GM18520 (cell line): ENCODE results near the gene SERP1.
"Not testable (repeated sequence)": the region's sequence is repeated elsewhere in the genome, so short reads cannot be mapped to it uniquely, and the experiment has no call there.

Source experiments
- ATAC-seq: cut with Tn5 transposase; IDR thresholded peaks from one replicate; pipeline ENCODE4 v1.9.1; 2021; ENCODE audit not compliant: unreplicated experiment

Gene SERP1

GRCh38 chr3:150540297-150540696 is 6.0 kb downstream of the SERP1 start:
- no peak for ATAC-seq

DNA sequence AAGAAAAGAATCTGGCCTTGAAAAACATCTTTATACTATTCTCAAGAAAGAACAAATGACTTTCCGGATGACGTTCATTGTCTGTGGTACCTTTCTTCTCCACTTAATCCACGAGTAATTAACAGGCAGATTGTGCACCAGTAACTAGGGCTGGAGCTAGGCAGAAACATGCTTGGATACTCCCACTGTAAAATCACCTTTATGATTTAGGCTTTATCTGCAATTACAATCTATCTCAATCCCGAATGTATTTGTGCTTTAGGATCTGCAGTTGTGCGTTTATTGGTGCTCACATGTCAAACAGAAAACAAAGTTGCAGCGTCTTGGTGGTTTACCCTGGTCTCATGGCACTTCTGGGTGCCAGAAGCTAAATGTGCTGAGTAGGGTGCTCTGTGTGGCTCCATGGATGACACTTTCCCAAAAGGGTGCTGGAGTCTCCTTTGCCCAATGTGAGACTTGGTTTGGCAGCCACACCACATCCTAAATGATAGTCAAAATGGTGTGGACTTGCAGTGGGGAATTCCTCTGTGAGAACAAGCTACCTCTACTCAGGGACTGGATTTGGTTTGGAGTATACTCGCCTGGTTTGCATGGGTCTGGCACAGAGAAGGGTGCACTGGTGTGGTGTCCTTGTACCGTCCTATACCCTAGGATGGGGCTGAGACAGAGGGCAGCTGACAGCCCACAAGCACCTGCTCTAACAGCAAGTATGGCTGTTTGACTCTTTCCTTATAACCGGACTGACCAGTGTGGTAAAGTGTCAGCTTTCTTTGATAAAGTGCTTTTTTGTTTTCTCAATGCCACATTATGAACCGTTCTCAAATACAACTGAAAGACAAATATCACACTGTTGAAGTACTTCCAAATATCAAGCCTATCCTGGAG is 7.7 kb downstream of the SERP1 start:
- ATAC-seq = no peak

- ATAC-seq = no peak
These were observed 11.1 kb downstream of the SERP1 start for GRCh38 chr3:150535204-150535603.

DNA sequence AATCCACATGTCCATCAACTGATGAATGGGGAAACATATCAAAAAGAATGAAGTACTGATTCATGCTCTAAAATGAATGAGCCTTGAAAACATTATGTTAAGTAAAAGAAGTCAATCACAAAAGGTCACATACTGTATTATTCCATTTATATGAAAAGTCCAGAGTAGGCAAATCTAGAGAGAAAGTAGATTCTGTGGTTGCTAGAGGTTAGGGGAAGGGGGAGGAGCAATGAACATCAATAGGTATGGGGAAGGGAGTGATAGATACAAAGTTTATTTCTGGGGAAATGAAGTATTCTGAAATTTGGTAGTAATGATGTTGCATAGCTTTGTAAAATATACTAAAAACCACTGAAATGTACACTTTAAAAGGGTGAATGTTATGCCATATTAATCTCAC is 14.5 kb downstream of the SERP1 start:
- ATAC-seq = no peak

DNA sequence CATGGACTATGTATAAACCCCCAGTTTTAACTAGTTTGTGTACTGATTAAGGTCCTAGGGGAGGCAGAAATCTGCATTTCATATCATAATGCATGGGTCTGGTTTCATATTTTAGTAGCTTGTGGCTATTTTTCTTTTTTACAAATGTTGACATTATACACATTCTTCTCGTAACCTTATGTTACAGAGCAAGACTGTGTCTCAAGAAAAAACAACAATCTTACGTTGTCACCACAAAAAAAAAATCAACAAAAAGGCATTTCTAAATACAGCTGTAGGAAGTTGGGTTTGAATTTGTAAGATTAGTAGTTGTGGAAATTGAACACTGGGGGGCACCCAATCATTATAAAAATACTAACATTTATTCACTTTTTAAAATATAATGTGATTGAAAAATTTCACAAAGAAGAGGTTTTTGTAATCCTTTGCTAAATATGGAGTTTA is 17.9 kb downstream of the SERP1 start:
- no peak for ATAC-seq

DNA sequence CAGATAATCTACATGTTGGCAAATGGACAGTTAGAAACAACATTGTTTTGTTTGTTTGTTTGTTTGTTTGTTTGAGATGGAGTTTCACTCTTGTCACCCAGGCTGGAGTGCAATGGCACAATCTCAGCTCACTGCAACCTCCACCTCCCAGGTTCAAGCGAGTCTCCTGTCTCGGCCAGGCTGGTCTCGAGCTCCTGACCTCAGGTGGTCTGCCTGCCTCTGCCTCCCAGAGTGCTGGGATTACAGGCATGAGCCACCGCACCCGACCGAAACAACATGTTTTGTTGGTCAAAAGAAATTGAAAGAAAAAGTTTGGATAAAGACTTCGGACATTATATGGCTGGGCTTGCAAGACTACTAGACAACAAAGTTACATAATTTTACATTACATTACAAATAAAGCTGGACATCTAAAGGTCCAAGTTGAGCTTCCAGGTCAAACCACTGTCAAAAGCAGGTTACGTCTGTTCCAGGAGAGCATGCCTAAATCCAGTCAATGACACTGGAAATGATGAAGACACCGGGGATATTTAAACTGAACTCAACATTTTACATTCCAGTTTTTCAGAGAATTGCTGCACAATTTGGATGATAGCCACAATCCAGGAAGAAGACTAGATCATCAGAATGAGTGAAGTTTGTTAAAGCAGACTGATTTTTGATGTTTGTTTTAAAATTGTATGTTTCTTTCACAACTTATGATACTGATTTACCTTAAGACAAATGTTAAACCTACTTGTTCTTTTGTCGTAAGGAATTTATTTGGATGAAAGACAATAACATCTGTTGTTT is 18.6 kb downstream of the SERP1 start:
- ATAC-seq = no peak

DNA sequence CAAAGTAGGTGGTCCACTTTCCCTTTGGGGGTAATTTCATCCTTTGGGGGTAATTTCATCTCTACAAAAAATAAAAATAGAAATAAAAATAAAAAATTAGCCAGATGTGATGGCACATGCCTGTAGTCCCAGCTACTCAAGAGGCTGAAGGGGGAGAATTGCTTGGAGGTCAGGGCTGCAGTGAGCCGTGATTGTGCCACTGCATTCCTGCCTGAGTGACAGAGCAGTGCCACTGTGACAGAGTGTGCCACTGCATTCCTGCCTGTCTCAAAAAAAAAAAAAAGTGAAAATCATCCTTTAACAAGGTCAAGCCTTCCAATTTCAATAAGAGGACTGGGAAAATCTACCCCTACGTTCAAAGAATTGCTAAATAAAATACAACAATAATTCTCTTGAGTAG is 22.8 kb downstream of the SERP1 start:
- ATAC-seq = no peak

DNA sequence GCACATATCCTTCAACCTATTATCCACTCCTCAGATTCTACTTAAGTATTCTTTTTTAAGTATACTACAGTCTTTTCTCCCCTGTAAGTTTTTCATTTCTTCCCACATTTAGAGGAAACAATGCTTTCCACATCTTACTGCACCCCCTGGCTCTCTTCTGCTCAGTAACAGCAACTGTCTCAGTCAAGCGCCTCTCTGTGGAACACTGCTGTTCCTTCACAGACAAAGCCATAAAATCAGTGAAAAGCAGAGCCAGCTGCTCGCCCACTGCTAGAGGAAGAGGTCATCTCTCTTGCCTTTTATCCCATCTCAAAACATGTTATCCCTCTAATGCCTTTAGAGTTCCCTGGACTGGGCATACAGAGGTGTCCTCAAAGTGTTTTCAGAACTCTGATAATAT is 24.8 kb downstream of the SERP1 start:
- no peak for ATAC-seq

DNA sequence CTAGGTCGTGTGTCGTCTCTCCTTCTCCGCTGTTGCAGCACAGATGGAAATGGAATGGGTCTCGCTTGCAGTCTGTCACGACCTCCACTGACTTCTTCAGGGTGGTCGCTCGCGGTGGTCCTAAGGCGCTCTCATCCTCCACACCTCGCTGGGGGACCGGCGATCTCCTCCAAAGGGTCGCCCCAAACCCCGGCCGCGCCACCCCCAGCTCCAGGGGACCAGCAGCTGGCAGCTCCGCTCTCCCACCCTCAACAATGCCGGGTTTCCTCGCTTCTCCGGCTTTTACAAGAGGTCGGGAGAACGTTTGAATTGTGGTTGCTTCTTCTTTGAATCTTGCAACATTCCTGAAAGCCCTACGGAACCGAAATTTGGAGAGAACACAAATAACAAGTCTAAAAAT is 25.9 kb downstream of the SERP1 start:
- no peak for ATAC-seq

- no peak for ATAC-seq
These were observed 27.3 kb downstream of the SERP1 start for GRCh38 chr3:150519026-150519425.

- no peak for ATAC-seq
These were observed 31.1 kb downstream of the SERP1 start for GRCh38 chr3:150515210-150515609.

GRCh38 chr3:150511122-150511821 is 35.0 kb downstream of the SERP1 start:
- ATAC-seq = no peak

DNA sequence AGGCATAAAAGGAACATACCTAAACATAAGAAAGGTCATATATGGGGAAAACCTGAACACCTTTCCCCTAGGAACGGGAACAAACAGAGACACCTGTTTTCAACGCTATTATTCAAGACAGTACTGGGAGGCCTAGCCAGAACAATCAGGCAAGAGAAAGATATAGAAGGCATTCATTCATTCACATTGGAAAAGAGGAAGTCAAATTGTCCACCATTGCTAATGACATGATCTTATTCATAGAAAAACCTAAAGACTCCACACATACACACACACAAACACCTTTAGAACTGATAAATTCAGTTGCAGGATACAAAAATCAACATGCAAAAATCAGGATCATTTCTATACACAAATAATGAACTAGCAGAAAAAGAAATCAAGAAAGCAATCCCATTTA is 36.5 kb downstream of the SERP1 start:
- no peak for ATAC-seq

GRCh38 chr3:150508401-150508800 is 37.9 kb downstream of the SERP1 start:
- ATAC-seq = no peak

DNA sequence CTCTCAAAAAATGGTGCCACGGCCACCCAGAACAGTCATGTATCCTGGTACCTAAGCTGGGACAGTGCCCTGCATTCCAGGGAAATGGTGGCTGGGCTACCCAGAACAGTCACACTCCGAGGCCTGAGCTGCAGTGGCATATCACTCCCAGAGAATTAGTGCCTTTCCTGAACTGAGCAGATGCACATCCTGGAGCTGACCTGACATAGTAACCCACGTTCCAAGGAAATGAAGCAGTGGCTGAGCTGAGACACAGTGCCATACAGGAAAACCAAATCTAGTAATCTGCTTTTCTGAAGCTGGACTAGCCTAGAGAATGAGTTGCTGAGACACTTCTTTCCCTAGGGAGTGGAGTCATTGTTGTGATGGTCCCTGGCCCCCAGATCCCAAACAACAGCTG is 41.8 kb downstream of the SERP1 start:
- ATAC-seq = no peak

- no peak for ATAC-seq
These were observed 42.7 kb downstream of the SERP1 start for GRCh38 chr3:150503402-150504099.

DNA sequence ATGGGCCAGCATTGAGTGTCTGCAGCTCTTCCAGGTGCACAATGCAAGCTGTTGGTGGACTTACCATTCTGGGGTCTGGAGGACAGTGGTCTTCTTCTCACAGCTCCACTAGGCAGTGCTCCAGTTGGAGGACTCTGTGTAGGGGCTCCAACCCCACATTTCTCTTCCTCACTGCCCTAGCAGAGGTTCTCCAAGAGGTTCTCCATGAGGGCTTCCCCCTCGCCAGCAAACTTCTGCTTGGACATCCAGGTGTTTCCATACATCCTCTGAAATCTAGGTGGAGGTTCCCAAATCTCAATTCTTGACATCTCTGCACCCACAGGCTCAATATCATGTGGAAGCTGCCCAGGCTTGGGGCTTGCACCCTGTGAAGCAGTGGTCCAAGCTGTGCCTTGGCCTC is 45.3 kb downstream of the SERP1 start:
- not testable (repeated sequence) for ATAC-seq

DNA sequence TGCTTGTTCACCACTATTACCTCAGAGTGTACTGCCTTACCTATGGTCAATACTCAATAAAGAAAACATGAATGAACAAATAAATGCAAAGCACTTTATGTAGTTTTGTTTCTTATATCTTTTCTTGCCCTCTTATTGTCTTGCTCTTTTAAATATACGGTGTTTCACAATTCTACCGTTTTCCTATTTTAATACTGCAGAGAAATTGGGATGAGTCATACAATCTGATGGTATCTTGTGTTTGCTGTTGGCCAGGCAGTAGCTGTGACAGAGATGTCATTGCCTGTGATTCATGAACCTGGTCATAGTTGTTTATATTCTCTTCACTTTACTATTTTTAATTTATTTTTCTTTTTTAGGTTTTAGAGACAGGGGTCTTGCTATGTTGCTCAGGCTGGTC is 48.3 kb downstream of the SERP1 start:
- no peak for ATAC-seq

DNA sequence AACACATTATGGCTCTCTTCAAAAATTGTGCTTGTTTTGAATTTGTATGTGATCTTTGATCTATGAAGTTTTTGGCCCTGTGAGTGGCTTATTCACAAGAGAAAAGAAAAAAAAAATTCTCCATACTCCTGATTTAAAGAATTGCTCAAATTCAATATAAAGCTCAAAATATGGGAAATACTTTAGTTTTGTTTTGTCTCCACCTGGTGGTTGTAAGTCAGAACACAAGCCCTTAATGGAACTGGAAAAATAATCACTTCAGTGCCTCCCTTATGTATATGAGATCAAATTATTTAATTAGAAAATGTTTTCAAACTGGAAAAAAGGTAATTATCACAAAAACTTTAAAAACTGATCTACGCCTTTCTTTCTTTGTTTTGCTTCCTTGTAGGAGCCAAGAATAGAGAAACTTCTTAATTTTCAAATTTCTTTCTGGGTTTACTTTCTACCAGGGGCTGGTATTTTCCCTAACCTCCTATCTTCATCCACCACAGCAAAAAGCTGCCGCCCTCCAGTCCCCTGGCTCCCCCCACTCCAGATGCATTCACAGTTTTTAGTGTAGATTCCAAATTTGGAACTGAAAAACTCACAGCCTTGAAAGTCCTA is 50.6 kb downstream of the SERP1 start:
- ATAC-seq = no peak

- no peak for ATAC-seq
These were observed 51.1 kb downstream of the SERP1 start for GRCh38 chr3:150495149-150495548.
